Activated CD4-positive, alpha-beta T cell treated with anti-CD3 and anti-CD28 coated beads, Interleukin-2, amount 10 ng/mL, durations not matched to agents 7 days and 5 days (primary cell): Measurements from ENCODE around the gene REEP6. TPM values are rescaled to one million over a fixed set of nuclear protein-coding genes. Genes with fewer than 3 reads are reported as not detected.

ENCODE experiments used
- CTCF ChIA-PET: fragments of 350-600 bp; sonication (Branson Sonifier 250); formaldehyde crosslinking; loops from one replicate; lab custom pipeline; 2021; ENCODE audit warnings: antibody characterized with exemption; lab: Charles Lee
- POLR2A ChIA-PET: fragments of 350-600 bp; sonication (Branson Sonifier 250); formaldehyde crosslinking; loops from one replicate; lab custom pipeline; 2021; ENCODE audit warnings: antibody characterized with exemption; lab: Charles Lee
- DNase-seq: peaks from one replicate; pipeline ENCODE4 v3.0.0-alpha.2; 2020
- H3K27ac Mint-ChIP-seq: one replicate; pipeline ENCODE4 v1.8.0; 2021; ENCODE audit warnings: mild to moderate bottlenecking, moderate library complexity, mixed read lengths
- H3K27me3 Mint-ChIP-seq: one replicate; pipeline ENCODE4 v1.8.0; 2021; ENCODE audit warnings: mixed read lengths
- H3K36me3 Mint-ChIP-seq: one replicate; pipeline ENCODE4 v1.8.0; 2021; ENCODE audit warnings: low read depth, mixed read lengths
- H3K4me1 Mint-ChIP-seq: one replicate; pipeline ENCODE4 v1.8.0; 2021; ENCODE audit warnings: mixed read lengths
- H3K4me3 Mint-ChIP-seq: one replicate; pipeline ENCODE4 v1.8.0; 2021; ENCODE audit warnings: mild to moderate bottlenecking, moderate library complexity, mixed read lengths
- H3K9me3 Mint-ChIP-seq: one replicate; pipeline ENCODE4 v1.8.0; 2021; ENCODE audit warnings: mixed read lengths
- total RNA-seq, 2 experiments: library from RNA; stranded (reverse); gene quantifications; one replicate each; pipeline ENCODE4 v1.2.3, GENCODE V29; 2021

REEP6 gene
- 1 to 10 TPM; 1.6 to 1.8 TPM for total RNA-seq

- ChIA-PET CTCF (interaction anchor here (0.6 to 3.1 kb wide), 5 partner anchors 11 to 175 kb away, joined by 3 to 8 read pairs (median 3); no protein-coding TSS in a partner anchor), POLR2A (no interaction called here)
- Mint-ChIP-seq H3K9me3 (no peaks in the 10 kb centered on the region), H3K27me3 (peaks cover 15% of the 10 kb centered on the region), H3K4me1 (peaks cover 16% of the 10 kb centered on the region), H3K4me3 (peak within 1 kb of the TSS; percentile 84), H3K36me3 (no peaks in the 10 kb centered on the region), H3K27ac (peak within 1 kb of the TSS; percentile 85)
- no peak for DNase-seq
These were observed at the start of gene REEP6 for GRCh38 chr19:1491114-1491848. Gene REEP6 (plus strand): TSS chr19:1491181. CDS start chr19:1491270, 89 bp downstream.

- Mint-ChIP-seq H3K27ac (peak overlapping the region; percentile 52), H3K27me3 (peaks cover 3% of the 10 kb centered on the region), H3K4me1 (peaks cover 47% of the 10 kb centered on the region), H3K36me3 (peaks cover 36% of the 10 kb centered on the region), H3K9me3 (no peaks in the 10 kb centered on the region), H3K4me3 (peak overlapping the region; percentile 30)
- CTCF ChIA-PET = interaction anchor here (1.2 kb wide), 1 partner anchor 14 kb away, joined by 5 read pairs; no protein-coding TSS in a partner anchor
- POLR2A ChIA-PET = interaction anchor here (0.6 kb wide), 1 partner anchor 197 kb away, joined by 7 read pairs; no protein-coding TSS in a partner anchor
- DNase-seq = no peak
These were observed 49.1 kb upstream of the REEP6 start for GRCh38 chr19:1441677-1442438.

GRCh38 chr19:1445185-1445931 lies 45.6 kb upstream of the REEP6 start:
- CTCF ChIA-PET = interaction anchor here (0.8 to 2.5 kb wide), 6 partner anchors 9 to 343 kb away, joined by 3 to 20 read pairs (median 4); no protein-coding TSS in a partner anchor
- Mint-ChIP-seq H3K4me1 (peaks cover 37% of the 10 kb centered on the region), H3K27me3 (peaks cover 26% of the 10 kb centered on the region), H3K4me3 (peak overlapping the region; percentile 65), H3K27ac (peak overlapping the region; percentile 62), H3K36me3 (peaks cover 25% of the 10 kb centered on the region), H3K9me3 (no peaks in the 10 kb centered on the region)
- POLR2A ChIA-PET = no interaction called here
- DNase-seq = peak; percentile 76

- H3K9me3 Mint-ChIP-seq = no peaks in the 10 kb centered on the region
- ChIA-PET POLR2A (no interaction called here), CTCF (interaction anchor here (1.5 to 2.5 kb wide), 3 partner anchors 8 to 202 kb away, joined by 6 to 20 read pairs (median 7); no protein-coding TSS in a partner anchor)
- H3K27ac Mint-ChIP-seq = no peak overlapping the region
- H3K4me1 Mint-ChIP-seq = peaks cover 33% of the 10 kb centered on the region
- no peak overlapping the region for H3K4me3 Mint-ChIP-seq
- peaks cover 34% of the 10 kb centered on the region for H3K27me3 Mint-ChIP-seq
- peaks cover 17% of the 10 kb centered on the region for H3K36me3 Mint-ChIP-seq
- no peak for DNase-seq
These were observed 44.9 kb upstream of the REEP6 start for GRCh38 chr19:1445932-1446712.

- ChIA-PET CTCF (no interaction called here), POLR2A (no interaction called here)
- Mint-ChIP-seq H3K27ac (no peak overlapping the region), H3K27me3 (peaks cover 38% of the 10 kb centered on the region), H3K4me3 (peak overlapping the region; percentile 13), H3K9me3 (no peaks in the 10 kb centered on the region), H3K4me1 (peaks cover 30% of the 10 kb centered on the region), H3K36me3 (peaks cover 11% of the 10 kb centered on the region)
- peak; percentile 31 for DNase-seq
These were observed 44.1 kb upstream of the REEP6 start for GRCh38 chr19:1446713-1447481.

- H3K4me1 Mint-ChIP-seq = peaks cover 25% of the 10 kb centered on the region
- POLR2A ChIA-PET = no interaction called here
- H3K27ac Mint-ChIP-seq = no peak overlapping the region
- peaks cover 40% of the 10 kb centered on the region for H3K27me3 Mint-ChIP-seq
- no peaks in the 10 kb centered on the region for H3K9me3 Mint-ChIP-seq
- CTCF ChIA-PET = no interaction called here
- no peak for DNase-seq
- peak overlapping the region; percentile 13 for H3K4me3 Mint-ChIP-seq
- H3K36me3 Mint-ChIP-seq = peaks cover 5% of the 10 kb centered on the region
These were observed 43.5 kb upstream of the REEP6 start for GRCh38 chr19:1447504-1447903.

- Mint-ChIP-seq H3K4me1 (peaks cover 25% of the 10 kb centered on the region), H3K27me3 (peaks cover 44% of the 10 kb centered on the region), H3K4me3 (no peak overlapping the region), H3K36me3 (peaks cover 1% of the 10 kb centered on the region), H3K27ac (peak overlapping the region; percentile 10), H3K9me3 (no peaks in the 10 kb centered on the region)
- ChIA-PET POLR2A (no interaction called here), CTCF (interaction anchor here (0.7 kb wide), 1 partner anchor 243 kb away, joined by 5 read pairs; no protein-coding TSS in a partner anchor)
- DNase-seq = no peak
These were observed 43.0 kb upstream of the REEP6 start for GRCh38 chr19:1447944-1448343.

GRCh38 chr19:1449467-1450442 lies 41.2 kb upstream of the REEP6 start, which contains the start of gene APC2:
Gene APC2 (plus strand): TSS chr19:1450121. CDS start chr19:1453002, 2,881 bp downstream.
- Mint-ChIP-seq H3K27ac (no peak within 1 kb of the TSS), H3K4me3 (no peak within 1 kb of the TSS), H3K27me3 (peaks cover 52% of the 10 kb centered on the region), H3K36me3 (peaks cover 1% of the 10 kb centered on the region), H3K4me1 (peaks cover 20% of the 10 kb centered on the region), H3K9me3 (no peaks in the 10 kb centered on the region)
- DNase-seq = peak; percentile 33
- CTCF ChIA-PET = no interaction called here
- POLR2A ChIA-PET = no interaction called here

GRCh38 chr19:1450735-1451731 lies 39.9 kb upstream of the REEP6 start:
- no peak for DNase-seq
- Mint-ChIP-seq H3K4me1 (peaks cover 21% of the 10 kb centered on the region), H3K27me3 (peaks cover 58% of the 10 kb centered on the region), H3K4me3 (no peak overlapping the region), H3K27ac (no peak overlapping the region), H3K36me3 (peaks cover 5% of the 10 kb centered on the region), H3K9me3 (no peaks in the 10 kb centered on the region)
- ChIA-PET CTCF (interaction anchor here (1.1 kb wide), 2 partner anchors 15 to 184 kb away, joined by 3 read pairs; no protein-coding TSS in a partner anchor), POLR2A (no interaction called here)
